Measurements from ENCODE around the gene CABP5.
"Not testable (repeated sequence)": the region's sequence is repeated elsewhere in the genome, so short reads cannot be mapped to it uniquely, and the experiment has no call there.

The CABP5 gene

GRCh38 chr19:48043675-48044258 is at the start of gene CABP5:
TSS of gene CABP5 (minus strand) at chr19:48044079. CDS start at chr19:48043922, 157 bp downstream.
- DNase-seq = no peak

GRCh38 chr19:48091111-48091718 is 47.3 kb upstream of the CABP5 start:
- not testable (repeated sequence) for DNase-seq

GRCh38 chr19:48090281-48090802 is 46.5 kb upstream of the CABP5 start:
- no peak for DNase-seq

- not testable (repeated sequence) for DNase-seq
Measured at GRCh38 chr19:48088991-48089390, 45.1 kb upstream of the CABP5 start.

- DNase-seq = no peak
Measured at GRCh38 chr19:48085904-48086864, 42.3 kb upstream of the CABP5 start.

- DNase-seq = no peak
Measured at GRCh38 chr19:48085076-48085475, 41.2 kb upstream of the CABP5 start.

- no peak for DNase-seq
Measured at GRCh38 chr19:48081106-48081505, 37.2 kb upstream of the CABP5 start.

- not testable (repeated sequence) for DNase-seq
Measured at GRCh38 chr19:48070177-48070769, 26.4 kb upstream of the CABP5 start.

- DNase-seq = no peak
Measured at GRCh38 chr19:48069435-48069834, 25.6 kb upstream of the CABP5 start.

- no peak for DNase-seq
Measured at GRCh38 chr19:48064509-48064908, 20.6 kb upstream of the CABP5 start.

- DNase-seq = no peak
Measured at GRCh38 chr19:48061401-48062344, 17.8 kb upstream of the CABP5 start.

- no peak for DNase-seq
Measured at GRCh38 chr19:48060381-48060780, 16.5 kb upstream of the CABP5 start.

- DNase-seq = no peak
Measured at GRCh38 chr19:48059331-48059730, 15.5 kb upstream of the CABP5 start.

- no peak for DNase-seq
Measured at GRCh38 chr19:48053856-48054255, 10.0 kb upstream of the CABP5 start.

- no peak for DNase-seq
Measured at GRCh38 chr19:48053076-48053475, 9.2 kb upstream of the CABP5 start.

- no peak for DNase-seq
Measured at GRCh38 chr19:48051335-48052033, 7.6 kb upstream of the CABP5 start.

- no peak for DNase-seq
Measured at GRCh38 chr19:48044561-48044960, 682 bp upstream of the CABP5 start.

GRCh38 chr19:48041877-48042580 is 1.9 kb downstream of the CABP5 start:
- no peak for DNase-seq

GRCh38 chr19:48036765-48037164 is 7.1 kb downstream of the CABP5 start:
- DNase-seq = no peak

GRCh38 chr19:48033604-48034003 is 10.3 kb downstream of the CABP5 start:
- no peak for DNase-seq

- no peak for DNase-seq
Measured at GRCh38 chr19:48030073-48030472, 13.8 kb downstream of the CABP5 start.

Measured in NCI-H1436 treated with DMSO at 0.1 percent for 48 hours (cell line).